ENCODE results near the gene C1orf167.

C1orf167 gene, protein sequence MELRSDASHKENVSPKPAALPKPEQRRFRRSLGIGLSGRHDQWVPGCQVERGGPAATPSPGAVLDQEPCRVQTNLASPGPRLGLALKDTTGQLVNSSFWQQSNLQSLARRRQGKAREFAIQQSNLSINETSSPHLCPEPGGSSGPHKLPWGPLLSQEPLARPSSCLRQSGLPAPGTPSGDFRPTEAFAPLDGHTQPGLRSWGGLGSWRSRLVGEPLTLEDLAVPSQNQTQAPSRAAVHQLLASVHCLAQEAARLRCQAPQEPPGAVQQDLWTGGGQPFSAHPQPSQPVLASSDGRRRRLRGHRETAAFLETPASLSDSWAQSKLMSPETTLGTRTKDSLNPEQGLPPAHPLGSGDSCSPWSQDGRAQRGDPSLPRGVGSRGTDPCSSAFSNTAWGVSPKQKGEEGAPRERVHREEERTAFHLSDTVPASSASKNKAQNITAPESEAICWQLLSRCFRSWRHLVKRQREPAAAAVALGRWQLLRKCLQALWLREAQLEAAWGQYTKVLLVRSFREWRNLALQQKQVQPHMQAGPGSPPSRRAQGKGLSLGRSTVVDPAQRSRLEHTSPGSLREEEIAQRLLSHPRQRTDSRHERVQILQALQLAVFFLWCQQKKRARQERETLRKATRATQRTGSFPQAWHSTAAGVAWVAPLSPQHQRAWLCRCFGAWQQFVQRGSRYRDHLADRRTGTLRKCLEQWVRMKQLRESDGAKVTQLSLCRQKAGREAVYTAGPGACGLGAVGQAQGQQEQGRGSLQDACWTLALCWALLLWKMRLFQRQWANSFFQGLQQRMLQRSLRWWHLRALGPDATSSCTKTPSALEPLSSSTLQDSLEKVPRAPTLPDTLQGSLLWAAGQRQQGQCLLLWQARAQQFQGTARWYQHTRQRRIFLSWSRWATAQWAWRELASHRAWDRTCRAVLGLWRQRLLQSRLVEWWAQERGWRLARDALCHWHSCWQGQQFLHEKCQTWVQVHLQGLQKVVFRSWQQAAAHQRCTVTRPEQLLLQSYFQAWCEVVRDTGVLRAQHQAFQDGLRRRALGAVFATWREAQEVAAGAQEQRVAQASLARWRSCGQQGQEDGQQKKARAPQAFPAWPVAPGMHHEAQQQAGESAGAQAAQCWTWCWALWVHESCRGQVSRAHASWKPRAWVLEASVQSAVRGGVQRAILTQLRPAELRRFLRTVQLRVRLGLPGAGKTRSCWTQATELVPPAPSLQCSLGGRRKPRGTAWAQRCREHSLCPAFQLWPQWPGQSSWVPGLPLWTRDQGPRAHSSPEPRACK (N-terminal part only)

GRCh38 chr1:11761988-11762406 lies at the start of gene C1orf167:
Gene C1orf167 (plus strand): TSS chr1:11762193. CDS start chr1:11764401, 2,208 bp downstream.
- peak; percentile 31 for DNase-seq

DNA sequence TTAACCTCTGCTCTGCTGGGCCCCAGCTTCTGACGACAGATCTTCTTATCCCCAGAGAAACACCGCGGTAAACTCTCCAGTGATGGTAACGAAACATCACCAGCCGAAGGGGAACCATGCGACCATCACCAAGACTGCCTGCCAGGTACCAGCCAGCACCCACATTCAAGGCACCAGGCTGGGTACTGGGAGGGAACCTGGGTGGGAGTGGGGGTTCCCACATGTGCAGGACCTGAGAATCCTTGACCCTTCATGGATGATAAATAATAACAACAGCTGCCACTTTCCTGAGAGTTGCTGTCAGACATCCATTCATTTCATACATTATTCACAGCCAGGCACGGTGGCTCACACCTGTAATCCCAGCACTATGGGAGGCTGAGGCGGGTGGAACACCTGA lies 49.7 kb upstream of the C1orf167 start:
- no peak for DNase-seq

GRCh38 chr1:11713095-11713494 lies 48.9 kb upstream of the C1orf167 start:
- no peak for DNase-seq

DNA sequence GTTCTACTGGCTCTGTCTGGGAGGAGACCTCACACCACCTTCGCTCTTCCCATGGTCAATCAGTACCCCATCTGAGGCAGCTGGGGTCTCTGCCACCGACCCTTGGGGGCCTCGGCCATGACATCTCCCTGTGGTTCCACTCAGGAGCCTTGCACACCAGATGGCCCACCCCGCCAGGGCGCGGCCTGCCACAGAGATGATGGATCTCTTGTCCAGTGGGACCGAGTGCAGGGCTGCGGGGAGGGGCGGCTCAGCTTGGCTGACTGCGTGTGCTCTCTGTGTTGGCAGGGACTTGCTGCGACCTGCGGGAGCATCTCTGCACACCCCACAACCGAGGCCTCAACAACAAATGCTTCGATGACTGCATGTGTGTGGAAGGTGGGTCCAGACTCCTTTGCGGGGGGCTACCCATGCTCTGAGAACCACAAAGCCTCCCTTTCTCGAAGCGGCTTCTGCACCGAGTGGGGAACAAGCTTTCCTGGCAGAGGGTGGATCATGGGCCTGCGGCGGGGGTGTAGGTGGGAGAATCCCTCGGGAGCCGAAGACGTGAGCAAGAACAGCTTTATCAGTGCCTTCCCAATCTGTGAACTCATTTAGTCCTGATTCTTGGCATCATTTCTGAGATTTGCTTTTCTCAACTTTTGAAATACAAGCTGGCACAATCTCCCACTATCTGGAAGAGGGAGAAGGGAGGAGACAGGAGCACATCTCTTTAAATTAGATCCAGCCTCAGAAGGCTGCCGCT lies 47.0 kb upstream of the C1orf167 start:
- no peak for DNase-seq

DNA sequence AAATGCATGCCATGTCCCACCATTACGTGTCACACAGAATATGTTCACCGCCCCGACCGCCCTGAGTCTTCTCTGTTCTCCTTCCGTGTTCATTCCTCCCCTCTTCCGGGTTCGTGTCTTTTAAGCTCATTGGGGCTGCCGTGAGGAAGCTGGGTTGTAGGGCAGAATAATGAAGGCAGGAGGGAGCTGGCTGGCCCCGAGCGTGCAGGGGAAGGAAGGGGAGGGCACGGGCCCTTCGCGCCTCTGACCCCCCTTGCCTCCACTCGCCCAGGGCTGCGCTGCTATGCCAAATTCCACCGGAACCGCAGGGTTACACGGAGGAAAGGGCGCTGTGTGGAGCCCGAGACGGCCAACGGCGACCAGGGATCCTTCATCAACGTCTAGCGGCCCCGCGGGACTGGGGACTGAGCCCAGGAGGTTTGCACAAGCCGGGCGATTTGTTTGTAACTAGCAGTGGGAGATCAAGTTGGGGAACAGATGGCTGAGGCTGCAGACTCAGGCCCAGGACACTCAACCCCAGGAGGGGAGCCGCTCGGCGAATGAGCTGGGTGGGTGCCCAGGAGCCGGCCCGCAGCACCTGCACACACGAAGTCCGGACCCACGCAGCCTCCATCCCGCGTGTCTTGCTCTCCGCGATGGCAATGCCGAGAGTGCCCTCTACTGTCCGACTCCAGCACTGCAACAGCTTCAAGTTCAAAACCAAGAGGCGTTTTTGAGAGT lies 42.5 kb upstream of the C1orf167 start:
- DNase-seq, result peak; percentile 89

DNA sequence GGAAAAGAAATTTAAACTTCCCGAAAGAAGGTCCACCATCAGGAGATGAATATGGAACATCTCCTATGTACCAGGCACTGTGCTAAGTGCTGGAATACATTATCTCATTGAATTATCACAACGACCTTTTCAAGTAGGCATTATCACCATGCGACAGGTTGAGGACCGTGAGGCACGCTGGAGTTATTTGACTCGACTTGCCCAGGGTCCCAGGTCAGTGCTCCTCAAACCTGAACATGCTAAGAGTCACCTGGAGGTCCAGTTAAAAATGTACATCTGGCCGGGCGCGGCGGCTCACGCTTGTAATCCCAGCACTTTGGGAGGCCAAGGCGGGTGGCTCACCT lies 42.0 kb upstream of the C1orf167 start:
- no peak for DNase-seq

DNA sequence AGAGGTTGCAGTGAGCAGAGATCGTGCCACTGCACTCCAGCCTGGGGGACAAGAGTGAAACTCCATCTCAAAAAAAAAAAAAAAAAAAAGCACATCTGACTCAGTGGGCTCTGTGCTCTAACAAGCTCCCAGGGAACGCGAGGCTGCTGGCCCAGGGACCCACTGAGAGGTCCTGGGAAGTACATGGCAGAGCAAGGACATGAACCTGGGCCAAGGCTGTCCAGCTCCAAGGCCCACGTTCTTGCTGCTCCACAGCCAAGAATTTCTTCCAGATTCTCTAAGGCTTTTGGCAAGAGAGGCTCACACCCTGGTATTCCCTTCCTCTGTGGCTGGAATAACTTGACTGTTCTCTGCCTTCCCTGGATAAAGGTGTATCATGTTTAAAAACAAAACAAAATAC lies 41.5 kb upstream of the C1orf167 start:
- DNase-seq, result no peak

GRCh38 chr1:11721311-11721710 lies 40.7 kb upstream of the C1orf167 start:
- no peak for DNase-seq

DNA sequence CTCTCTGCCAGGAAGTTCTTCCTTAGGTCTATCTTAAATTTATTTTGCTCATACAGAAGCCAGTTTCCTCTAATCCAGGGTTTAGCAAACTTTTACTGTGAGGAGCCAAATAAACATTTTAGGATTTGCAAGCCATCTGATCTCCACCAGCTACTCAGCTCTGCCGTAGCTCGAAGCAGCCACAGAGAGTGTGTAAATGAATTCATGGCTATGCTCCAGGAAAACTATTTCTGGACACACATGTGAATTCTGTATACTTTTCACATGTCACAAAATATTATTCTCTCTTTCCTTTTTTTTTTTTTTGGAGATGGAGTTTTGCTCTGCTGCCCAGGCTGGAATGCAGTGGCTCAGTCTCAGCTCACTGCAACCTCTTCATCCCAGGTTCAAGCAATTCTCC lies 39.5 kb upstream of the C1orf167 start:
- no peak for DNase-seq

DNA sequence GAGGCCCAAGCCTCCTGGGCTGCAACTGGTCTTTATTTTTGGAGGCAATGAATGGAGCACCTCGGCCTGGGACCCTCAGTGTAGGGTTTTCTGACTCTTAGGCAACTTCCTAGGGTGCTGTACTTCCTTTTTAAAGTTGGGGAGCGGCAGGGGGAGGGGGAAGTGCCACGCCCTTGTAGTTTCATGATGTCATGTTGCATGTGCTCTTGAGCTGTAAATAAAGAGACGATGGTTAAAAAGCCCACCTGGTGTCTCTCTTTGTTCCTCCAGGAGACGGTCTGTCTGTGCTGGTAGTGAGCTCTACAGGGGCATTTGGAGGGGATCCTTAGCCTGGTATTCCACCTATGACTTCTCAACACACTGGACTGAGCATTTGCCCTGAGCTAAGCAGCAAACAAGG lies 36.4 kb upstream of the C1orf167 start:
- no peak for DNase-seq

DNA sequence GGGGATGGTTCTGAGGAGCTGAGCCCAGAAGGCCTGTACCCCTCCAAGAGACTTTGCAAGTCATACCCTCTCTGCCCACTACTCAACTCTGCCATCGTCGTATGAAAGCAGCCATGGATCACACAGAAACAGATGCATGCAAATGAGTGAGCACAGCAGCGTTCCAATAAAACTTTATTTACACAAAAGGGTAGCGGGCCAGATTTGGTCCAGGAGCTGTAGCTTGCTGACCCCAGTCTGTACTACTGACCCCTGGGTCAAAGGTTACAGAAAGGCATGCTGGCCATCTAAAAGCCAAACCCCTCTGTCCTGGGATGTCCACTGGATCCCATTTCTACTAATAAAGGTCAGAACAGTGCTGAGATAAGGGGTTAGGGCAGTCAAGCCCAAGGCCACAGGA lies 34.9 kb upstream of the C1orf167 start:
- no peak for DNase-seq

- no peak for DNase-seq
These were observed 33.7 kb upstream of the C1orf167 start for GRCh38 chr1:11728126-11728806.

- DNase-seq, result no peak
These were observed 32.9 kb upstream of the C1orf167 start for GRCh38 chr1:11729155-11729497.

GRCh38 chr1:11729498-11730428 lies 32.2 kb upstream of the C1orf167 start:
- peak; percentile 8 for DNase-seq

DNA sequence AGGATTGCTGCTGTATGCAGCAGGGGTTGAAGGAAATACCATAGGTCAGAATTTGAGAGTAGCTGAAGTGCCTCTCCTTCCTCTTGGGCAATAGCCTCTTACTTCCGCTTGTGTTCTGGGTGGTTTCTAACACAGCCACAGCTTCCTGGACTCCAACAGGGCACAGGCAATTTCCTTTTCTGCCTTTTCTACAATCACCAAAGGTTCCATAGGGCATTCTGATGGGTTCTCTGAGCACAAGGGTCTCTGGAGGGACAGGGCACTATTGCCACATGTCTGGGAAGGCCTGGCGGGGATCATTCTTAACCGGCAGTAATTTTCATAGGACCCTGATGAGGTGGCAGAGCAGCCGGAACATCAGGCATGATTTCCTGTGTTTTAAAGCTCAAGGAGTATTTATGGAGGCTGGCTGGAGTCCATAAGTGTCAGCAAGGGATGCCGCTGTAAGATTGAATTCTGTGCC lies 31.5 kb upstream of the C1orf167 start:
- peak; percentile 34 for DNase-seq

DNA sequence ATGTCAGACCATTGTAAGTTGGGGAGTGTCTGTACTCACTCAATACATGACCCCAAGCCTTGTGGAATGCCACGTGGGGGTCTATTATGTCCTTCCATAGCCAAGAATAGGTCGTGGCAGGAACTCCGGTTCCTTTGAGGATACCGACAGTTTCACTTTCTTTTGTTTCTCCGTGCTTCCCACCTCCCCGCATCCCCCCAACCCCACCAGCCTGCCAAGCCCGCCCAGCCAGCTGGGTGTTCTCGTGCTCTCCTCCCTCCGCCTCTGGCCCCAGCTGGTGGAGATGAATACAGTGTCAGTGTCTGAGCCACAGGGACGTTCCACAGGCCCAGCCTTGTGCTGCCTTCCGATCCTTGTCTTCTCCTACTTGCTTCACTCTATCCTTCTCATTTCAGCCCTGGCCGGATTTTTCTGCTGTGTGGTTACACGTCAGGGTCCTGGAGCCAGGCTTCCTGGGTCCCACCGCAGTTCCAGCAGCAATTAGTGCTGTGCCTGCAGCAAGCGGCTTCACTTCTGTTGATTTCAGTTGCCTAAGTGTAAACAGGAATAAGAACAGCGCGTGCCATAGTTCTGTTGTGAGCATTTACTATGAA lies 30.2 kb upstream of the C1orf167 start:
- DNase-seq, result no peak

DNA sequence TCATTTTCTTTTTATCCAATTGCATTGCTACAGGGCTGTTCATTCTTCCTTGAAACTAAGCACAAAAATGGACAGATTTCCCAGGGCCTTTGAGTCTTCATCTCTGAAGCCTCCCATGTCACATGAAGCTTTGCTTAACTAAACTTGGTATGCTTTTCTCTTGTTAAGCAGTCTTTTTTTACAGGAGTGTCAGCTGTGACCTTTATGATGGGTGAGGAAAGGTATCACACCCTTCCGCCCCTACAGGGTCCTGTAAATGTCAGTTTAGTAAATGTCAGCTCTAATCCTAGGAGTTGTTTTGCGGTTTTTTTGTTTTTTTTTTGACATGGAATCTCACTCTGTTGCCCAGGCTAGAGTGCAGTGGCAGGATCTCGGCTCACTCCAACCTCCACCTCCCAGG lies 28.7 kb upstream of the C1orf167 start:
- no peak for DNase-seq

- no peak for DNase-seq
These were observed 26.5 kb upstream of the C1orf167 start for GRCh38 chr1:11735531-11735853.

DNA sequence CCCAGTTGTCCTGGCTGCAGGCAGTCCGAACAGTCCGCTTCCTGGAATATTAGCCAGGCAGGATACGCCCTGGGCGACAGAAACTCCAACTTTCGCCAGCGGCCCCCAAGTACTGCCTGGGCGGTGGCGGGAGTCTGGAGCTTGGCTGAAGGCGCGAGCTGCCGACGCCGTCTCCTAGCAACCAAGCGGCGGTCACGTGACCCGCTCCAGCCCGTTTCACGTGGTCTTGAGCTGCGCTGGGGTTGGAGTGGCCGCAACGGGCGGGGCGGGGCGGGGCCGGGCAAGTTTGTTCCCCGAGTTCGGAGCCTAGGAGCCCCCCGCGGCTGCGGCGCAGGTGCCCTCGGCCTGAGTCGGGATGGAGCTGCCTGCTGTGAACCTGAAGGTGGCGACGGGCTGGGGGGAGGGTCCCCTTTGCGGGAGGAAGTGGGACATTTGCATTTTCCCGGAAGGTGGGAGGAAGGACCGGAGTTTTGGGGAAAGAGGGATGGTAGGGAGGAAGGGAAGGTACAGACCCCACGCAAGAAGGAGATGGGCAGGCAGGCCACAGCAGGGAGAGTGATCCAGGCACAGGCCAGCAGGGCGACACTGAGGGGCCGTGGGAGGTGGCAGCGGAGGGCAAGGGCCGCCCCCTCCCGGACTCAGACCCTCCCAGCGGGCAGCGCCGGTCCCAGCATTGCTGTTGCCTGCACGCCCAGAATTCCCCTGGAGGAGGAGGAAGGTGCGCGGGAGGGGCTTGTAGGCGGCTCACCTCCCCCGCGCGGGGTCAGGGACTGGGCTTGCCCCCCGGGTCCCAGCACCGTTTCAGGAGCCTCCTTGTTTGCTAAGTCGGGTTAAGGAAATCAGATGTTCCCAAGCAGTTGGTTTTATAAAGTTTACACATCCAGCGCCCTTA lies 25.9 kb upstream of the C1orf167 start, which contains the start of gene AGTRAP:
Gene AGTRAP, plus strand, starts transcription at position 283 of the 892 bp plus-strand sequence. Its CDS starts 73 bp downstream, at position 356.
- peak; percentile 89 for DNase-seq
